Inflammatory macrophage (primary cell): Measurements from ENCODE around the gene NOTO.
"Not testable (repeated sequence)": the region's sequence is repeated elsewhere in the genome, so short reads cannot be mapped to it uniquely, and the experiment has no call there.

ENCODE experiments used
- DNase-seq, 2 donors: peaks; one replicate each; pipeline ENCODE4 v3.0.0-alpha.2; 2020 to 2022
- total RNA-seq, 18 experiments: gene quantifications; one replicate each; lab custom pipeline; 2026; ENCODE audit warnings: mixed read lengths in 6 of 18, inconsistent platforms in 2 of 18; lab: John Stamatoyannopoulos, UW

Gene NOTO
- 0 to 0.06 (median 0) reads per million in 18 experiments for total RNA-seq

DNA sequence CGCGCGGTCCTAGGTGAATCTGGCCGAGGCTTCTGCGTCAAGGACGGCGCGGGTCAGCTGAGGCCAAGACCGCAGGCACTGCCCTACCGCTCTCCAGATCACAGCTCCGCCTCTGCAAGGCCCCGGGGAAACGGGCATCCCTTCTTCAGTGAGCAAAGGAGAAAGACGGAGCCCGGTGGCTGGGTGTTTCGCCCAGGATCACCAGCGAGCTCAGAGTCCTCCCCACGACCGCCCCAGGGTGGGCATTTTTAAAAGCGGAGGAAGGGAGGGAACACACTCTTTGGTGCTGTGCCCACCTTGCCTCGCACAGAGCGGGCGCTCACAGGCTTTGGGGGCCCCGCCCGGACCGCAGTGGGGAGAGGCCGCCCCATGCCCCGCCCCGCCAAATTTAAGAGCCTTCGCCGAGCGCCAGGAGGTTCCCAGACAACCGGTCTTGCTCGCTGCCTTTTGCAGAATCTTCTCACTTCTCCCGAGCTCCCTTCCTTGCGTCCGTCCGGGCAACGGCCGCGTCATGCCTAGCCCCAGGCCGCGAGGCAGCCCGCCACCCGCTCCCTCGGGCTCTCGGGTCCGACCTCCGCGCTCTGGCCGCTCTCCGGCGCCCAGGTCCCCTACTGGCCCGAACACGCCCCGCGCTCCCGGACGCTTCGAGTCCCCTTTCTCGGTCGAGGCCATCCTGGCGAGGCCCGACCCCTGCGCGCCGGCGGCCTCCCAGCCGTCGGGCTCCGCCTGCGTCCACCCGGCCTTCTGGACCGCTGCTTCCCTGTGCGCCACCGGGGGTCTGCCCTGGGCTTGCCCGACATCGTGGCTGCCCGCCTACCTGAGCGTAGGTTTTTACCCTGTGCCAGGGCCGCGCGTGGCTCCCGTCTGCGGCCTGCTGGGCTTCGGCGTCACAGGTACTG is at the start of gene NOTO:
Gene NOTO, plus strand, starts transcription at position 419 of the 899 bp plus-strand sequence. Its CDS starts 93 bp downstream, at position 512.
- no peak for DNase-seq

- peak; percentile 22 to 49 for DNase-seq
Measured at GRCh38 chr2:73156539-73157124, 45.7 kb upstream of the NOTO start.

- no peak for DNase-seq
Measured at GRCh38 chr2:73162856-73163391, 39.5 kb upstream of the NOTO start.

DNA sequence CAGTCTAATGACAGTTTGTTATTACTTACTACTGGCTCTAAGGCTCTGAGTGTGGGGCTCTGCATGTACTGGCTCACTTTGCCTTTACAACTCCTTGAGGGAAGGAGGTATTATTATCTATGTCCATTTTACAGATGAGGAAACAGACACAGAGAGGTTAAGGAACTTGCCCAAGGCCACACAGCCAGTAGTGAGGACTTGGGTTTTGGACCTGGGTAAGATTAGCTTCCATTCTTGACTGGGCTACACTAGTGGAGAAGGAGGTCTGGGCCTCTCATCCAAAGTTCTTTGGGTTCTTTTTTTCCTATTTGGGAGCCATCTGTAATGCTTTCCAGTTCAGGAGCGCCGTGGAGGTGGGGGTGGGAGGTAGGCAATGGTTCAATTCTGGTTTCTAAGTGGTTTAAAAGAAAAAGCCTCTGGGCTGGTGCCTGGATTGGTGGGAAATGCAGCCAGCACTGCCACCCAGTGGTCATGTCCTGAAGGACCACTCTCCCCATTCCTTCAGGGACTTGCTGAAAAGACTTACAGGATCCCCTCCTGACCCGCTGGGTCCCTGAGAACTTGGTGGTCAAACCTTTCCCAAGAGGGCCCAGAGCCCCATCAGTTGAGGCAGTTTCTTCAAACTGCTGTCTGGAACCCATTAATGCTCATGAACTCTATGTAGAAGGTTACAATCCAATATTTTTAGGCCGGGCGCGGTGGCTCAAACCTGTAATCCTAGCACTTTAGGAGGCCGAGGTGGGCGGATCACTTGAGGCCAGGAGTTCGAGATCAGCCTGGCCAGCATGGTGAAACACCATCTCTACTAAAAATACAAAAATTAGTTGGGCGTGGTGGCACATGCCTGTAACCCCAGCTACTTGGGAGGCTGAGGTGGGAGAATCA is 38.6 kb upstream of the NOTO start:
- DNase-seq, result peak; percentile 63 to 71

DNA sequence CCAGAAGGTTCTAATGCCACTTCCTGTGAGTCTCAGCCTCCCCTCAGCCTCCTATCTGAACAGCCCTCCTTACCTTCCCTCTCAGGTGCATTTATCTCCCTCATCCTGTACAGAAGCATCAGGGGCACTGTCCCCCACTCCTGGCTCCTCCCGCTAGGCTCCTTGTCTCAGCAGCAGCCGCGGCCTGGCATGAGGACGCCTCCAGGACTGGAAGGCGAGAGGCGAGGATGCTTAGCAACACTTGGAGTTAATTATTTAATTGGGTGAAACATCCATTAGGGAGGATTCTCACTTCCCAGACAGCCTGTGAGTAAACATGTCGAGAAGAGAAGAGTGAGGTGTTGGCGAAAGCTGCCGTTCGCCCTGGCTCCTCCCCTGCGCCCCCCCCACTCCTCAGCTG is 36.4 kb upstream of the NOTO start:
- DNase-seq, result not testable (repeated sequence)

DNA sequence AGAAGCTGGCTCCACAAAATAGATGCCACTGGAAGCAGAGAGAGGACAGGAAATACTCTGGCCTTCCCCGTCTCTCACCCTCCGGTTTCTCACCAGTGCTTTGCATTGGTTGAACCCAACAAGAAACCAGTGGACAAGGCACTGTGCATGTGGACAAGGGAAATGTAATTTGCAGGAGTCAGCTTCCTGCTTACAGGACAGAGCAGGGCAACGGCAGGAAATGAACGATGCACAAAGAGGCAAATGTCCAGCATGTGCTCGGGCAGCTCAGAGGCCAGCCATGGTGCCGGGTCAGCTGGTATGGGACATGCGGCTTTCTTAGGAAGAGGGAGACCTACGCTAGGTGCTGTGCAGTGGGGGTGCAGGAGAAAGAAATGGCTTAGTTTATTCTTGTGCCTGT is 35.6 kb upstream of the NOTO start:
- not testable (repeated sequence) for DNase-seq

DNA sequence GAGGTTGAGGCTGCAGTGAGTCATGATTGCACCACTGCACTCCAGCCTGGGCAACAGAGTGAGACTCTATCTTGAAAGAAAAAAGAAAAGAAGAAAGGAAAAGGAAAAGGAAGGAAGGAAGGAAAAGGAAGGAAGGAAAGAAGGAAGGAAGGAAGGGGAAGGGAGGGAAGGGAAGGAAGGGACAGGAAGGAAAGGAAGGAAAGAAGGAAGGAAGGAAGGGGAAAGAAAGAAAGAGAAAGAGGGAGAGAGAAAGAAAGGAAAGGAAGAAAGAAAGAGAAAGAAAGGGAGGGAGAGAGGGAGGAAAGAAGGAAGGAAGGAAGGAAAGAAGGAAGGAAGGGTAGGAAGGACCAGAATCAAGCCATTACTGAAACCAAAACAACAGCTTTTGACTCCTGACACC is 34.0 kb upstream of the NOTO start:
- DNase-seq, result not testable (repeated sequence)

GRCh38 chr2:73170341-73170740 is 32.0 kb upstream of the NOTO start:
- not testable (repeated sequence) for DNase-seq

- DNase-seq, result no peak
Measured at GRCh38 chr2:73172963-73173362, 29.4 kb upstream of the NOTO start.

DNA sequence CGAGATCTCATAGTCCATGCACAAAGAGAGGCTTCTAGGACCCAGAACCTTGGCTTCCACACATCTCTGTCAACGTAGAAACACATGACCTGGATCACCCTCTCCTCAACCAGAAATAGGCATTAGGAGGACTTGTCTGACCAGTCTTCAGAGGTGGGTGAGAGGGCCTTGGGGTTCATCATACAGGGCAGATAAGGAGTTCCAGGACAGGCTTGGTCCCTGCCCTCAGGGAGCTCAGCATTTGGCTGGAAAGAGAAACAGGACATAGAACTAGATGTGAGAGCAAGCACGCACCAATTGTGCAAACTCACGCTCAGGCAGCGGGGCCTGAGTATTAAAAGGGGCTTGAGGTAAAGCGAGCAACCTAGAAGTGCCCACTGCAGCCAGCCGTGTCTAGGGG is 28.6 kb upstream of the NOTO start:
- DNase-seq, result no peak

DNA sequence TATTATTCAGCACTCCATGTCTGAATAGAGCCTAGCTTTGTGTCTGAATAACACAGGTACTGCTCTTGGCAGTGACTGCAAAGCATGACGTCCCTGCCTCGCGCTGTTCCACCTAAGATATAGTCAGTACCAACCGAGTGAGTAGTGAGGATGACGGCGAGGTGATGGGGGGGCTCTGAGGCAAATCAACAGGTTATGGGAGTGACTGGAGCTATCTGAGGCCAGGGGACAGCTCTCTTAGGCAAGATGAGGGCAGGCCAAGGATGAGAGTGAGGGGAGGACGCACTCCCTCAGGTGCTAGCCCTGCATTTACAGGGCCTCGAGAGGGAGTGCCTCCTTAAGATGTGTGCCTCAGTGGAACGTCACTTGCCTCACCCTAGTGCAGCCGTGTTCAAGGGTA is 28.1 kb upstream of the NOTO start:
- DNase-seq, result no peak

DNA sequence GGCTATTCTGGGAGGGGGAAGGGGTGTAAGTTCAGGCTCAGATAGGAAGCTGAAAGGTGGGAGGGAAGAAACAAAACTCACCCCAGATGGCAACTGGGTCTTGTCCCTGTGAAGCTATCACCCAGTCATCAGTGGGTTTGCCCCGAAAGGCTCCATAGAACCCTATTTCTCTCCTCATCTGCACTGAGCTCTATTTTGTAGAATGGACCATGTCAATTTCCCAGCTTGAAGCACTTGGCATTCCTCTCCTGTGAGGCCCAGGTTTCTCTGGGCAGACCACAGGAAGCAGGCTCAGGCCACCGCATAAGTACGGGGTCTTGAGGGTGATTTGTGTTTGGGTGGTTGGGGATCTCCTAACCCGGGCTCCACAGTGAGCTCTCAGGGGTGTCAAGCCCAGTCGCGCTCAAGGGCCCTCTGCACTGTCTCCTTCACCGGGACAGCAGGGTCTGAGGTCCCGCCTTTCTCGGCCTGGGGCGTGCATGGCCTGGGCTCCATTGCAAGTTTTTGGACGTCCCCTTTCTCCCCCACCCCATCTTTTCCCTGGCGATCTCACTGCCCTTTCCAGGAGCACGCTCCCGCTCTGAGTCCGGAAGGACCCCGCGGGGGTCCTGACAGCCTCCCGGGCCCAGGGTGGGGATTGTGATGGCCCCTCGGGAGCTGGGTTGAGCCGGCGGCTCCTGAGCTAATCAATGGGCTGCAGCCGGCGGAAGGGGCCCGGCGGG is 27.3 kb upstream of the NOTO start:
- no peak for DNase-seq

GRCh38 chr2:73175663-73176204 is 26.6 kb upstream of the NOTO start:
- peak; percentile 8 to 54 for DNase-seq

DNA sequence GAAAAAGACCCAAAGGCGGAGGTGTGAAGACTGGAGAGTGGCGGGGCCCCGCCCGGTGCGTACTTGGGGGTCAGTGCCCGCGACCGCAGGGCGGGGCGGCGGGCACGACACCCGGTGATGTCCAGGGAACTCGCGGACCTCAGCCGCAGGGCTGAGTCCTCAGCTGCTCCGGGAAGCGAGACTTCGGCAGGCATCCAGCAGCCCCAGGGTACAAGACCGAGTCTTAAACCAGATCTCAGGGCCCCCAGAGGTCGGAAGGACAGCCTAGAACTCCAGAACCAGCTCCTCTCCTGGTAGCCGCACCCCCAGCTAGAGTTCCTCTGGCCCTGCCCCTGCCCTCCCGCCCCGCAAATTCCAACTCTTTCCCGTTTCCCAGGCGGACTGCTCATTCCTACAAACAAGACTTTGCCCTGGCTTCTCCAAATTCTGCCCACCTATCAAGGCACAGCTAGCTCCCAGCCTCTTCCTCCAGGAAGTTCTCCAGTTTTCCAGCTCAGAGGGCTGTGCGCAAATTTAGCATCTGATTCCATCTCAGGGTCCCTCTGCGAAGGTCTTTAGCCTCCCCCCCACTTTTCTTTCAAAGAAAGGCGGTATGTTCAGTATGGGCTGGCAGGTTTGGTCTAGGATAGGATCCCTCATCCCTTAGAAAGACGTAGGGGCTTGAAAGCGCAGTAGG is 26.0 kb upstream of the NOTO start:
- DNase-seq, result no peak

DNA sequence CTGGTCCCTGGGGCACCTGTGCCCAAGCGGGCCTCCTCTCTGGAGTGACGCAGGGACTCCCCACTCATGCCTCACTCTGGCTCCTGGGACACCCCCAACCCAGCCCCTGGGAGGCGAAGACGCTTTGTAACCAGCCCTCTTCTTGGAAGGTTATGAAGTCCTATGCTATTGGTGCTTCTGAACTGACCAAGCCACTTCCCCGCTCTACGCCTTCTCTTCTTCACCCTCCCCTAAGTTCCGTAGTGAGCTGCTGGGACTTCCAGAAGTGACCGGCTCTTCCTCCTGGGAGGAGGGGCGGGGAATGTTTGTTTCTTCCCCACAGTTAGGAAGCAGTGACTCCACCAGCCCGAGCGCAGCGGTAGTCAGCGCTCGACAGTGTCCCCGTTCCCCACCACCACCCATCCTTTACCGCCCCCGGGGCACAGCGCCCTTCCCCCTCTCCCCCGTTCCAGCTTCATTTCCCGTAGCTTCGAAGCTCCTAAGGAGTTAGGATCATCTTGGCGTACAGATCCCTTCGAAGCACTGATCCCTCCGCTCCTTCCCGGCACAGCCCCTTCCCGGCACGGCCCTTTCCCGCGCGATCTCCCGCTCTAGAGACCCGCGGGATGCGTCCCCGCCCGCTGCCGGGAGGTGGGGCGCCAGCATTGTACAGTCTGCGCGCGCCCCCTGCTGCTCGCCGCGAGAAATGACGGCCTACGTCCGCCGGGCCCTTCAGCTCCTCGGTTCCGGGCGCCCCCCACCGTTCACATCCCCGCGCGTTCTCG is 25.3 kb upstream of the NOTO start:
- peak; percentile 84 to 87 for DNase-seq

DNA sequence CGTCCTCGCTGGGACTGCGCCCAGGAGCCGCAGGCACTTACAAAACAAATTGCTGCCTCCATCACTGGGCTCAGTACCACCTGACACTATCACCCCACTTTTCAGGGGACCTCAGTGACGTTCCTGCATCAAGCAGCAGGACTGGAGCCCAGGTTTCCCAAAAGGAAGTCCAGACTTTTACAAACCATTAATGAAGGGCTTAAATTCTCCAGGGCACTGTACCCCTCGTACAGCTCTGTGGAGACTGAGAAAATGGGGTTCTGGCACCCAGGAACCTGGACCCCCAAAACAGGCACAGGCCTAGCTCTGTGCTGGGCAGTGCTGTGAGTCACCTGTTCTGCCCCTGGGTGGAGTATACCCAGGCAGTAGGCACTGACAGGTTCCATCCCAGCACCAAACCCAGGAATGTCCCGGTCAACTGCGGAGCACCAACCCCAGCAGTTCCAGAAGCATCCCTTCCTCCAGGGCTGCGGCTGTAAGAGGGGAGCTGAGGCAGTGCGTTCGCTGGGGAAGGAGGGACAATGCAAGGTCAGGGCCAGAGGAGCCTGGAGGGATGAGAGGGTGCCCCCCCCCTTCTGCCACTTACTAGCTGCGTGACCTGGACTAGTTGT is 24.6 kb upstream of the NOTO start:
- DNase-seq, result no peak

DNA sequence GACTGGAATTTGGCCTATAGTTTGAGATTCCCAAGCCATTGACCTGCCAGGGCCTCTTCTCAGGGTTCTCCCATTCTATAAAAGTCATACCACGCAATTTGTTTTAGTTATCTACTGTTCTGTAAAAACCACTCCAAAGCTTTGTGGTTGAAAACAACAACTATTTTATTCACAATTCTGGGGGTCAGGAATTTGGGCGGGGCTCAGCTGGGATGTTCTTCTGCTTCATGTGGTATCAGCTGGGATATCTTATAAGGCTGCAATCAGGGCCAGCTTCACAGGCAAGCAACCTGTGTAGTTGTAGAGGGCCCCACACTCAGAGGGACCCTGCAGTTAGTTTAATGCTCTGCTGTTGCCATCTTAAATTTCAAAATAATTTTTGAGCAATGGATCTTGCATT is 16.4 kb upstream of the NOTO start:
- no peak for DNase-seq

DNA sequence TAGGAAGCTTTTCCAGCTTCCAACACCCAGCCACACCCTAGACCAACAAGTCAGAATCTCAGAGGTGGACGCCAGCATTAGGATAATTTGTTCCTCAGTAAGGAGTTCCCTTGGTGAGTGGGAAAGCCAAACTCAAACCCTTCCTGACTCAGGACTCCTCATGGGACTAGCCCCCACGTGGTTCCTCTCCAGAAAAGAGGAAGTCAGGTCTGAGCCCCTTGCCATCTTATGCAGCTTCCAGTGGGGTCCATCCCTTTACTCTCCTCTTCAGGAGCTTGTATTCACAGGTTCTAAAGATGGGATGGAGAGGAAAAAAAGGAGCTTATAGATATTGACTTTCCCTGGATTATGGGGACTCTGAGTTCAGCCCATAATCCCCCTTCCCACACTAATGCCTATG is 14.8 kb upstream of the NOTO start:
- DNase-seq, result no peak

- DNase-seq, result no peak
Measured at GRCh38 chr2:73197579-73197978, 4.8 kb upstream of the NOTO start.

GRCh38 chr2:73200281-73200680 is 2.1 kb upstream of the NOTO start:
- not testable (repeated sequence) for DNase-seq
